D721Med (cell line): ENCODE measurements around the gene MCTP2.

ENCODE experiments used
- DNase-seq: peaks from one replicate; pipeline ENCODE4 v3.0.0; 2011; ENCODE audit warnings: low spot score; ENCODE audit not compliant: insufficient read length
- FAIRE-seq: peaks from 2 replicates; lab custom pipeline; 2011; peaks lifted over from hg19 to GRCh38; lab: Jason Lieb, UNC
- TF ChIP-seq, protein P1 (sequence below): IDR thresholded peaks from 2 replicates; pipeline ENCODE4 v1.5.1; 2012; ENCODE audit warnings: mild to moderate bottlenecking, control low read depth; ENCODE audit not compliant: insufficient read depth; ENCODE audit errors: missing control alignments

MCTP2 gene

DNA sequence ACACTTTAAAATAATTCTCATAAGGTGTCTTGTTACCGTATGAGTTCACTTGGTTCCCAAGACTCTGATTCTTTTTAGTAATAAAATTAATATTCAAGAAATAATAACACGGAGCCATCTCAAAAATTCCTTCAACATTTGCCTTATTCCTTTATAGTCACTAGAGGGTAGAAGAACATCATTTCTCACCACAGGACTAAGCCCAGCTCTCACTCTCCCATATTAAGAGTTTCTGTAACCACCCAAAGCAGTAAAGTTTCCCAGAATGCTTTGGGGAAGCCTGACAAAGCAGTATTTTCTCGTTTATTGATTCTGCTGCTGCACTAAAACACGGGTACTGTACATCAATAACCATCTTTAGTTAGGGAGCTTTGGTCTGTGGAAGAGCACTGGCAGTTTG is 114.9 kb downstream of the MCTP2 start:
- DNase-seq, result no peak
- TF ChIP-seq, protein P1, sequence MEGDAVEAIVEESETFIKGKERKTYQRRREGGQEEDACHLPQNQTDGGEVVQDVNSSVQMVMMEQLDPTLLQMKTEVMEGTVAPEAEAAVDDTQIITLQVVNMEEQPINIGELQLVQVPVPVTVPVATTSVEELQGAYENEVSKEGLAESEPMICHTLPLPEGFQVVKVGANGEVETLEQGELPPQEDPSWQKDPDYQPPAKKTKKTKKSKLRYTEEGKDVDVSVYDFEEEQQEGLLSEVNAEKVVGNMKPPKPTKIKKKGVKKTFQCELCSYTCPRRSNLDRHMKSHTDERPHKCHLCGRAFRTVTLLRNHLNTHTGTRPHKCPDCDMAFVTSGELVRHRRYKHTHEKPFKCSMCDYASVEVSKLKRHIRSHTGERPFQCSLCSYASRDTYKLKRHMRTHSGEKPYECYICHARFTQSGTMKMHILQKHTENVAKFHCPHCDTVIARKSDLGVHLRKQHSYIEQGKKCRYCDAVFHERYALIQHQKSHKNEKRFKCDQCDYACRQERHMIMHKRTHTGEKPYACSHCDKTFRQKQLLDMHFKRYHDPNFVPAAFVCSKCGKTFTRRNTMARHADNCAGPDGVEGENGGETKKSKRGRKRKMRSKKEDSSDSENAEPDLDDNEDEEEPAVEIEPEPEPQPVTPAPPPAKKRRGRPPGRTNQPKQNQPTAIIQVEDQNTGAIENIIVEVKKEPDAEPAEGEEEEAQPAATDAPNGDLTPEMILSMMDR, result no peak
- FAIRE-seq, result no peak

DNA sequence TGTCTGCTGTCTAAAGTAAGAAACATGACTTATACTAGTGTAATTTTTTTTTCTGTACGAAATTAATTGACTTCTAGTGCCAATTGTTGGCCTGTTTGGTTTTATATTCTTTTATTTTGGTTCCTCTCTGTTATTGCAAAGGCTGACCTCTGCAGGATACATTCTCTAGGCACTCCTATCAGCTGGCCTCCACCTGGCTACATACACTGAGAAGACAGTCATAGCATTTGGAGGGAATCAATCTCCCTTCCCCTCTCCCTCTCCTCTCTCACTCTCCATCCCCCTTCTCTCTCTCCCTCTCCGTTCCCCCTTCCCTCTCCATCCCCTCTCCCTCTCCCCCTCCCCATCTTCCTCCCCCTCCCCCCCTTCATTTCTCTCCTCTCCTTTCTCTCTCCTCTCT is 116.7 kb downstream of the MCTP2 start:
- DNase-seq (no peak), FAIRE-seq (no peak)
- TF ChIP-seq, protein P1, result no peak

DNA sequence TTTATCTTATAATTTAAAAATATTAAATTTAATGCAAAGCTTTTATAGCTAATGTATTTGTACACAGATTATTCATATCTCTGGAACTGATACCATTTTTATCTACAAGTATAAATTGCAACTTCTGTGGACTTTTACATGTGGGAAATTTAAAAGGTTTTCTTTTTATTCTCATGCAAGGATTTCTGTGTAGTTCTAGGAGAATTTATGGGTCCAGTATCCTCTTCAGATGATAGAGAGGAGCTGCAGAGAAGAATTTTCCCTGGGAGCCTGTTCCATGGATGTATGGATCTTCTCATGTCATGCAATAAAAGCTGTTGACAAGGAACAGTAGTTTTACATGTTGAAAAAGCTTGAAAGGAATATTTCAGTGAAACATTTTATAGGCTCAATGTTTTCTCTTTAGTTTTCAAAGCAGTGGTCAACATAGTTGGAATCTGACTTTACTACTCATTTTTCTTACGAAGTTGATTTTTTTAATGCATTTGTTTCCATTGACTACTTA is 119.7 kb downstream of the MCTP2 start:
- TF ChIP-seq, protein P1, result no peak
- FAIRE-seq (no peak), DNase-seq (no peak)

DNA sequence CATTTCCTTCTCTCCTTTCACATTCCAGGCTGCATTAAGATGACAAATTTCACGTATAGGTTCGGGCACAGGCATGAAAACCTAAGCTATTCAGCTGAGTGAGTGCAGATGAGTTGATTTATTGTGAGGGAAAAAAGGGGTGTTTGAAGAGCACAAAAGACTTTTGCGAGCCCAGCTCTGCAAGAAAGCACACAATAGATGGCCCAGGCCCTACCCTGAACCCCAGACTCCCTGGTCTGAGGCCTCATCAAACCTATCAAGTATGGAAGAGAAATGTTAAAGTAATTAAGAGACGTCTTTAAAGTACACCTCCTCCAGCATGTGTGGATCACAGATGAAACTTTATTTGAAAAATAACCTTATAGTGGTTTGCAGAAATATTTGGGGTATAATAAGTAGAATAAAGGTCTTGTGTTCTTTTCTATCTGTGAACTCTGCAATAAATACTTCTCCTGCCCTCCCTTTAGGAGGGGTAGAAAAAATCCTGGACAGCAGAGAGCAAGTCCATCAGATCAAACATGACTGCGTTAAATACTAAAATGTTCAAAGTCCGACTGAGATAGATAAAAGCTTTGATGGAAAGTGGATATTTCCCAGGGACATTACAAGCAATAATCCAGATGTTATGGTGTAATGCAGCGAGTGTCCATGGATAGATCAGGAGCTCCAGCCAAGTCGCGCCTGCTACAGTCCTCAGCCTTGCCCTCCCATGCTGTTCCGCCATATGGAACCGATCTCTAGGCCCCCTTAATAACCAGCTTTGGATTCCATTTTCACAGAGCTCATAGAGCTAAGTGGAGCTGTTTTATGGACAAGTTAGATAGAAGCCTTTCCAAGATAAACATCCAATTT is 121.5 kb downstream of the MCTP2 start:
- DNase-seq (no peak), FAIRE-seq (no peak)
- TF ChIP-seq, protein P1, result no peak

DNA sequence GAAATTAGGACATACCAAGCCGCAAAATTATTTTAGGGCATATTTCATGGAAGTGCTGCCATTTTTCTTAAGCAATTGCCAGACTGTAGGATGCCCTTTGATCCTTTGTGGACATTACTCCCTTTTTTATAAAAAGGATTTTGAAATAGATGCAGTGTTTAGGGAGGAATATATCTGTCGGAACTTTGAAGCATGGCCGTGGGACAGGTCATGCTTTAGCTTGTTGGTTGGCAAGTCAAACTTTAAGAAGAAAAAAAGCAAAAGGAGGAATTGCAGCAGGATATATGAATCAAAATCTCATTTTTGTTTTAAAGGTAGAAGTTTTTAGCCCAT is 122.1 kb downstream of the MCTP2 start:
- TF ChIP-seq, protein P1, result no peak
- DNase-seq (no peak), FAIRE-seq (no peak)

DNA sequence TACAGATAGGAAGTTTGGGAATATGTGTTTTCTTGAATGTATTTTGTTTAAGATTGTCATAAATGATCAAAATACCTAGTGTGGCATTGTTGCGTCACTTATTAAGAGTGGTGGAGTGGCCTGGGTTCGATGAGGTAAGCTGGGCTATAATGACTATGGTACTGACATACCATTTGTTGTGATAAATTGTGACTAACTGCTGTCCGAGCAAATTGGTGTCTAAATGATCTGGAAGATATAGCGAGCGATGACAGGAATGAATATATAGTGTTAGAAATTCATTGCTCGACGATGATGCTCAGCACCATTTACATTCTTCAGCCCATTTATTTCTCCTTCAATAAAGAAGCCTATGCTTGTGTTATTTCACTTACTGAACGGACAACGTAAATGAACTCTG is 123.3 kb downstream of the MCTP2 start:
- TF ChIP-seq, protein P1, result no peak
- no peak for DNase-seq
- FAIRE-seq, result no peak

DNA sequence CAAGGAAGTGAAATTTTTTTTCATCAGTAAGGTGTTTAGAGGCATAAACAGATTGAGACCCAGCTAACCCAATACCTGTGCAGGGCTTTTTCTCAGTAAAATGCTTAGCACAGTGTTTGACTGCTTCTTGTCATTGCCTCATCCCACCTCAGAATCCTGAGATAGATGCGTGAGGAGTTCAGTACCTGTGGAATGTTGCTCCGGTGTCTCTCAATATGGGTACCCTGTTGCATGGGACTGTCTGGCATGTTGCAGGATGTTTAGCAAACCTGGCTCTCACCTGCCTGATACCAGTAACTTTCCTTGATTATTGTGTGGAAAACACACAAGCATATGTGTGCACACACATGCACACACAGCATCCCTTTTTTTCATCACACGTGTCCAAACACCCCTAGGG is 128.4 kb downstream of the MCTP2 start:
- DNase-seq (no peak), FAIRE-seq (no peak)
- TF ChIP-seq, protein P1, result no peak
